AG09309 (cell line): Measurements from ENCODE around the gene WDFY2.

ENCODE experiments used
- DNase-seq: peaks from one replicate; pipeline ENCODE4 v3.0.0-alpha.2; 2010; ENCODE audit warnings: low read depth
- H3K4me3 ChIP-seq: 2 replicates; pipeline ENCODE4 v1.5.1; 2011; ENCODE audit warnings: mild to moderate bottlenecking, low read depth, low read length, moderate library complexity; ENCODE audit not compliant: control insufficient read depth
- CTCF ChIP-seq: IDR thresholded peaks from 2 replicates; pipeline ENCODE4 v1.5.1; 2011; ENCODE audit warnings: mild to moderate bottlenecking, low read depth, low read length, inconsistent platforms; ENCODE audit not compliant: insufficient read depth, control insufficient read depth; ENCODE audit errors: missing control alignments

The WDFY2 gene

GRCh38 chr13:51729866-51730553, 145.7 kb downstream of the WDFY2 start:
- peak; percentile 57 for DNase-seq

GRCh38 chr13:51730927-51731326, 146.7 kb downstream of the WDFY2 start:
- no peak for TF ChIP-seq CTCF
- DNase-seq = no peak
- H3K4me3 ChIP-seq = no peak overlapping the region

More at GRCh38 chr13:51729866-51730553, 145.7 kb downstream of the WDFY2 start:
- no peak overlapping the region for H3K4me3 ChIP-seq
- TF ChIP-seq CTCF = no peak

- TF ChIP-seq CTCF = peak; percentile 46
- peak; percentile 52 for DNase-seq
- no peak overlapping the region for H3K4me3 ChIP-seq
Measured at GRCh38 chr13:51731759-51732158, 147.5 kb downstream of the WDFY2 start.

- no peak for DNase-seq
- no peak overlapping the region for H3K4me3 ChIP-seq
- peak; percentile 11 for TF ChIP-seq CTCF
Measured at GRCh38 chr13:51733374-51734298, 149.4 kb downstream of the WDFY2 start.

GRCh38 chr13:51734786-51735185, 150.5 kb downstream of the WDFY2 start:
- no peak for DNase-seq
- TF ChIP-seq CTCF = no peak
- no peak overlapping the region for H3K4me3 ChIP-seq

- TF ChIP-seq CTCF = no peak
- no peak for DNase-seq
- no peak overlapping the region for H3K4me3 ChIP-seq
Measured at GRCh38 chr13:51737609-51738008, 153.3 kb downstream of the WDFY2 start.
